ENCODE measurements around the gene SLITRK1. TPM values are rescaled to one million over a fixed set of nuclear protein-coding genes. Genes with fewer than 3 reads are reported as not detected.

SLITRK1 gene
- total RNA-seq, 1 experiment from 2014 or later = not detected

- Histone ChIP-seq H3F3A (ENCODE audit: low read length, unreplicated experiment) (no peaks in the 10 kb centered on the region), H4K20me1 (ENCODE audit: low read length) (no peaks in the 10 kb centered on the region), H3K79me2 (ENCODE audit: low read length) (no peaks in the 10 kb centered on the region), H3K9me3 (ENCODE audit: low read length) (no peaks in the 10 kb centered on the region), H3K27ac (ENCODE audit: low read length) (no peak overlapping the region), H3K36me3 (ENCODE audit: low read depth, low read length) (no peaks in the 10 kb centered on the region), H3K9me2 (replicated peaks; ENCODE audit: low read length) (no peaks in the 10 kb centered on the region), H3K4me3 (ENCODE audit: low read length) (no peak overlapping the region), H3K27me3 (ENCODE audit: low read length) (no peaks in the 10 kb centered on the region), H3K4me2 (ENCODE audit: low read length) (no peak overlapping the region), H3K9ac (ENCODE audit: low read length) (no peak overlapping the region), H3K4me1 (ENCODE audit: insufficient read depth, low read length) (no peaks in the 10 kb centered on the region), H2AFZ (ENCODE audit: low read length) (no peak overlapping the region)
- ATAC-seq = no peak
- no TSS peak for BruUV-seq (replicated peaks)
- intact Hi-C loops (cut with micrococcal nuclease) = no loop called here
- POLR2A ChIA-PET (ENCODE audit: unreplicated experiment) = no interaction called here
- CTCF ChIA-PET = no interaction called here
- no peak for TF ChIP-seq EZH2phosphoT487 (IDR thresholded peaks at IDR 0.05; ENCODE audit: borderline replicate concordance, low read length)
- no peak for TF ChIP-seq EZH2 (IDR thresholded peaks at IDR 0.05; ENCODE audit: low read length, unreplicated experiment)
- no peak for TF ChIP-seq CTCF (conservative IDR thresholded peaks at IDR 0.05; ENCODE audit: low read depth, low read length)
- no peak for DNase-seq
These were observed 32.1 kb upstream of the SLITRK1 start for GRCh38 chr13:83914368-83914767.

- Histone ChIP-seq H3K36me3 (ENCODE audit: low read depth, low read length) (no peaks in the 10 kb centered on the region), H4K20me1 (ENCODE audit: low read length) (no peaks in the 10 kb centered on the region), H3K27me3 (ENCODE audit: low read length) (no peaks in the 10 kb centered on the region), H3K4me2 (ENCODE audit: low read length) (no peak overlapping the region), H3K9me2 (replicated peaks; ENCODE audit: low read length) (no peaks in the 10 kb centered on the region), H3K79me2 (ENCODE audit: low read length) (no peaks in the 10 kb centered on the region), H3K27ac (ENCODE audit: low read length) (no peak overlapping the region), H3K9ac (ENCODE audit: low read length) (no peak overlapping the region), H3K9me3 (ENCODE audit: low read length) (no peaks in the 10 kb centered on the region), H3F3A (ENCODE audit: low read length, unreplicated experiment) (no peaks in the 10 kb centered on the region), H2AFZ (ENCODE audit: low read length) (no peak overlapping the region), H3K4me3 (ENCODE audit: low read length) (no peak overlapping the region), H3K4me1 (ENCODE audit: insufficient read depth, low read length) (no peaks in the 10 kb centered on the region)
- no TSS peak for BruUV-seq (replicated peaks)
- POLR2A ChIA-PET (ENCODE audit: unreplicated experiment) = no interaction called here
- TF ChIP-seq EZH2 (IDR thresholded peaks at IDR 0.05; ENCODE audit: low read length, unreplicated experiment) (no peak), CTCF (conservative IDR thresholded peaks at IDR 0.05; ENCODE audit: low read depth, low read length) (no peak), EZH2phosphoT487 (IDR thresholded peaks at IDR 0.05; ENCODE audit: borderline replicate concordance, low read length) (no peak)
- DNase-seq = no peak
- intact Hi-C loops (cut with micrococcal nuclease) = no loop called here
- CTCF ChIA-PET = no interaction called here
- no peak for ATAC-seq
These were observed 25.1 kb upstream of the SLITRK1 start for GRCh38 chr13:83907196-83907989.

GRCh38 chr13:83906240-83906820, 24.1 kb upstream of the SLITRK1 start:
- ATAC-seq = no peak
- no peak for TF ChIP-seq CTCF (conservative IDR thresholded peaks at IDR 0.05; ENCODE audit: low read depth, low read length)
- no peak for TF ChIP-seq EZH2 (IDR thresholded peaks at IDR 0.05; ENCODE audit: low read length, unreplicated experiment)
- TF ChIP-seq EZH2phosphoT487 (IDR thresholded peaks at IDR 0.05; ENCODE audit: borderline replicate concordance, low read length) = no peak
- Histone ChIP-seq H3K36me3 (ENCODE audit: low read depth, low read length) (no peaks in the 10 kb centered on the region), H3K27ac (ENCODE audit: low read length) (no peak overlapping the region), H3K4me1 (ENCODE audit: insufficient read depth, low read length) (no peaks in the 10 kb centered on the region), H3K9ac (ENCODE audit: low read length) (no peak overlapping the region), H3K79me2 (ENCODE audit: low read length) (no peaks in the 10 kb centered on the region), H3K4me2 (ENCODE audit: low read length) (no peak overlapping the region), H2AFZ (ENCODE audit: low read length) (no peak overlapping the region), H3K27me3 (ENCODE audit: low read length) (no peaks in the 10 kb centered on the region), H4K20me1 (ENCODE audit: low read length) (no peaks in the 10 kb centered on the region), H3K9me3 (ENCODE audit: low read length) (no peaks in the 10 kb centered on the region), H3F3A (ENCODE audit: low read length, unreplicated experiment) (no peaks in the 10 kb centered on the region), H3K9me2 (replicated peaks; ENCODE audit: low read length) (no peaks in the 10 kb centered on the region), H3K4me3 (ENCODE audit: low read length) (no peak overlapping the region)
- intact Hi-C loops (cut with micrococcal nuclease) = no loop called here
- BruUV-seq (replicated peaks) = no TSS peak
- no peak for DNase-seq
- ChIA-PET POLR2A (ENCODE audit: unreplicated experiment) (no interaction called here), CTCF (no interaction called here)

All from PC-3 (cell line).